ENCODE results near the gene EPHB6. TPM values are rescaled to one million over a fixed set of nuclear protein-coding genes. Genes with fewer than 3 reads are reported as not detected.

The EPHB6 gene
- polyA plus RNA-seq, 1 donor from 2014 or later: 25.3 TPM

GRCh38 chr7:142864980-142865747 lies 10.3 kb downstream of the EPHB6 start:
- Histone ChIP-seq H3K9ac (ENCODE audit: low read length) (no peak overlapping the region), H3K36me3 (ENCODE audit: insufficient read depth, low read length) (no peaks in the 10 kb centered on the region), H3K27ac (ENCODE audit: low read length) (no peak overlapping the region)

GRCh38 chr7:142865766-142866165 lies 10.9 kb downstream of the EPHB6 start:
- no peak overlapping the region for H3K9ac ChIP-seq (ENCODE audit: low read length)
- no peaks in the 10 kb centered on the region for H3K36me3 ChIP-seq (ENCODE audit: insufficient read depth, low read length)
- H3K4me3 ChIP-seq (ENCODE audit: low read length): no peak overlapping the region
- TF ChIP-seq POLR2AphosphoS5 (IDR thresholded peaks at IDR 0.05) (no peak), MXI1 (conservative IDR thresholded peaks at IDR 0.05; ENCODE audit: poor library complexity, severe bottlenecking) (no peak), EZH2 (IDR thresholded peaks at IDR 0.05; ENCODE audit: borderline replicate concordance, insufficient read depth, low read length, poor library complexity, severe bottlenecking) (no peak), RAD21 (conservative IDR thresholded peaks at IDR 0.05) (no peak), TAF1 (IDR thresholded peaks at IDR 0.05; ENCODE audit: low read depth) (no peak), REST (IDR thresholded peaks at IDR 0.05; ENCODE audit: borderline replicate concordance) (no peak), SMC3 (conservative IDR thresholded peaks at IDR 0.05; ENCODE audit: poor library complexity) (no peak)
- H3F3A ChIP-seq (ENCODE audit: insufficient read depth, low read length, poor library complexity, severe bottlenecking): no peaks in the 10 kb centered on the region
- H3K27ac ChIP-seq (ENCODE audit: low read length): no peak overlapping the region
- no peaks in the 10 kb centered on the region for H3K9me2 ChIP-seq (ENCODE audit: insufficient read depth, low read length)
- H2AFZ ChIP-seq (ENCODE audit: low read depth, low read length): no peak overlapping the region
- H4K20me1 ChIP-seq (ENCODE audit: insufficient read depth): no peaks in the 10 kb centered on the region
- no peaks in the 10 kb centered on the region for H3K27me3 ChIP-seq (ENCODE audit: insufficient read depth, low read depth, low read length)
- H3K4me2 ChIP-seq (ENCODE audit: low read length): no peak overlapping the region
- no peaks in the 10 kb centered on the region for H3K9me3 ChIP-seq (ENCODE audit: low read length)
- H3K79me2 ChIP-seq (replicated peaks; ENCODE audit: insufficient read depth, low read length): no peaks in the 10 kb centered on the region

More at GRCh38 chr7:142864980-142865747, 10.3 kb downstream of the EPHB6 start:
- Histone ChIP-seq H2AFZ (ENCODE audit: low read depth, low read length) (no peak overlapping the region), H4K20me1 (ENCODE audit: insufficient read depth) (no peaks in the 10 kb centered on the region), H3K9me2 (ENCODE audit: insufficient read depth, low read length) (no peaks in the 10 kb centered on the region), H3K79me2 (replicated peaks; ENCODE audit: insufficient read depth, low read length) (no peaks in the 10 kb centered on the region), H3F3A (ENCODE audit: insufficient read depth, low read length, poor library complexity, severe bottlenecking) (no peaks in the 10 kb centered on the region), H3K27me3 (ENCODE audit: insufficient read depth, low read depth, low read length) (no peaks in the 10 kb centered on the region), H3K4me3 (ENCODE audit: low read length) (no peak overlapping the region), H3K4me2 (ENCODE audit: low read length) (no peak overlapping the region), H3K9me3 (ENCODE audit: low read length) (no peaks in the 10 kb centered on the region)
- TF ChIP-seq EZH2 (IDR thresholded peaks at IDR 0.05; ENCODE audit: borderline replicate concordance, insufficient read depth, low read length, poor library complexity, severe bottlenecking) (no peak), MXI1 (conservative IDR thresholded peaks at IDR 0.05; ENCODE audit: poor library complexity, severe bottlenecking) (no peak), CTCF (IDR thresholded peaks at IDR 0.05; ENCODE audit: poor library complexity, severe bottlenecking) (no peak), REST (IDR thresholded peaks at IDR 0.05; ENCODE audit: borderline replicate concordance) (no peak), POLR2AphosphoS5 (IDR thresholded peaks at IDR 0.05) (no peak), SMC3 (conservative IDR thresholded peaks at IDR 0.05; ENCODE audit: poor library complexity) (no peak), RAD21 (conservative IDR thresholded peaks at IDR 0.05) (no peak), TAF1 (IDR thresholded peaks at IDR 0.05; ENCODE audit: low read depth) (no peak), EP300 (conservative IDR thresholded peaks at IDR 0.05; ENCODE audit: poor library complexity, severe bottlenecking) (no peak)

All from neural cell (in vitro differentiated cells).